ENCODE measurements around the gene TNFAIP8L1. TPM values are rescaled to one million over a fixed set of nuclear protein-coding genes. Genes with fewer than 3 reads are reported as not detected.

TNFAIP8L1 gene
- polyA plus RNA-seq, 1 donor (not counting 4 experiments of a cell fraction or from before 2014, with no cell fraction given): 4.7 TPM

DNA sequence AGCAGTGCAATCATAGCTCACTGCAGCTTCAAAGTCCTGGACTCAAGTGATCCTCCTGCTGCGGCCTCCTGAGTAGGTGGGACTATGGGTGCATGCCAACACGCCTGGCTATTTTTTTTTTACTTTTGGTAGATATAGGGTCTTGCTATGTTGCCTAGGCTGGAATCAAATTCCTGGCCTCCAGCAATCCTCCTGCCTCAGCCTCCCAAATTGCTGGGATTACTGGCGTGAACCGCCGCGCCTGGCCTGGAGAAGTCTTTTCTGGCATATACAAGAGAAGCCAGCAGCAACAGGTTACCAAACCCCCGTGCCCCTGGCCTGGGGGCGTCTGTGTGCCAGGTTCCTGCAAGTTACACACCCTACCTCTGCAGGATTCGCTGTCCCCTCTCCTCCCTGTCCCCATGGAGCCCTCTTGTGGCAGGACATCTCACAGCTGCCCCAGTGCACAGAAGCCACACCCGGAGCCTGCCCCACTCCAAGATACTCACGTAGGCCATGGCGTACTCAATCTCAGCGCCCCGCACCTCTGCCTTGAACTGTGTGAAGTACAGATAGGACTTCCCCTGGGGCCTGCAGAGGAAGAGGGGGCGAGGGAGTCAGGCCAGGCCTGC lies 21.0 kb downstream of the TNFAIP8L1 start:
- no peak for DNase-seq (ENCODE audit: low read depth, low spot score)
- TF ChIP-seq EZH2 (IDR thresholded peaks at IDR 0.05; ENCODE audit: low read length): no peak
- TF ChIP-seq, protein P1, sequence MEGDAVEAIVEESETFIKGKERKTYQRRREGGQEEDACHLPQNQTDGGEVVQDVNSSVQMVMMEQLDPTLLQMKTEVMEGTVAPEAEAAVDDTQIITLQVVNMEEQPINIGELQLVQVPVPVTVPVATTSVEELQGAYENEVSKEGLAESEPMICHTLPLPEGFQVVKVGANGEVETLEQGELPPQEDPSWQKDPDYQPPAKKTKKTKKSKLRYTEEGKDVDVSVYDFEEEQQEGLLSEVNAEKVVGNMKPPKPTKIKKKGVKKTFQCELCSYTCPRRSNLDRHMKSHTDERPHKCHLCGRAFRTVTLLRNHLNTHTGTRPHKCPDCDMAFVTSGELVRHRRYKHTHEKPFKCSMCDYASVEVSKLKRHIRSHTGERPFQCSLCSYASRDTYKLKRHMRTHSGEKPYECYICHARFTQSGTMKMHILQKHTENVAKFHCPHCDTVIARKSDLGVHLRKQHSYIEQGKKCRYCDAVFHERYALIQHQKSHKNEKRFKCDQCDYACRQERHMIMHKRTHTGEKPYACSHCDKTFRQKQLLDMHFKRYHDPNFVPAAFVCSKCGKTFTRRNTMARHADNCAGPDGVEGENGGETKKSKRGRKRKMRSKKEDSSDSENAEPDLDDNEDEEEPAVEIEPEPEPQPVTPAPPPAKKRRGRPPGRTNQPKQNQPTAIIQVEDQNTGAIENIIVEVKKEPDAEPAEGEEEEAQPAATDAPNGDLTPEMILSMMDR (optimal IDR thresholded peaks at IDR 0.05 in 1 of 3, IDR thresholded peaks at IDR 0.05 in 1 of 3, conservative IDR thresholded peaks at IDR 0.05 in 1 of 3; ENCODE audit: extremely low read depth in 1 of 3, insufficient read depth in 2 of 3, low read length in 3 of 3): peak; percentile 23 to 69 (median 35)
- Histone ChIP-seq H3K79me2 (ENCODE audit: control insufficient read depth, insufficient read depth, low read length) (peaks cover 7% of the 10 kb centered on the region), H2AFZ (ENCODE audit: control insufficient read depth, low read length) (no peak overlapping the region), H3K9me3 (ENCODE audit: control insufficient read depth, low read depth, low read length) (no peaks in the 10 kb centered on the region), H3K4me2 (ENCODE audit: control insufficient read depth, extremely low read depth, insufficient read depth, low read depth, low read length) (no peak overlapping the region), H3K9me1 (ENCODE audit: control insufficient read depth, extremely low read depth, insufficient read depth, low read length) (no peaks in the 10 kb centered on the region), H3K4me3 (ENCODE audit: control insufficient read depth in 2 of 3, extremely low read depth in 1 of 3, insufficient read depth in 2 of 3, low read depth in 1 of 3, low read length in 3 of 3) (no peak overlapping the region), H4K20me1 (ENCODE audit: control insufficient read depth, extremely low read depth, insufficient read depth, low read length) (no peaks in the 10 kb centered on the region), H3K9ac (ENCODE audit: control insufficient read depth, extremely low read depth, insufficient read depth, low read length) (no peak overlapping the region), H3K27ac (ENCODE audit: control insufficient read depth, insufficient read depth, low read length) (no peak overlapping the region), H3K36me3 (ENCODE audit: control insufficient read depth in 2 of 2, extremely low read depth in 1 of 2, insufficient read depth in 2 of 2, low read length in 2 of 2) (peaks cover 45 to 47% of the 10 kb centered on the region in 2 experiments), H3K27me3 (ENCODE audit: control insufficient read depth, extremely low read depth, insufficient read depth, low read length) (no peaks in the 10 kb centered on the region), H3K4me1 (ENCODE audit: control insufficient read depth, extremely low read depth, insufficient read depth, low read length) (no peaks in the 10 kb centered on the region)
- dilution Hi-C loops (cut with MboI; ENCODE audit: extremely low pct_ligation_motif_present, low sequenced_read_pairs): no loop called here
- FAIRE-seq: no peak

DNA sequence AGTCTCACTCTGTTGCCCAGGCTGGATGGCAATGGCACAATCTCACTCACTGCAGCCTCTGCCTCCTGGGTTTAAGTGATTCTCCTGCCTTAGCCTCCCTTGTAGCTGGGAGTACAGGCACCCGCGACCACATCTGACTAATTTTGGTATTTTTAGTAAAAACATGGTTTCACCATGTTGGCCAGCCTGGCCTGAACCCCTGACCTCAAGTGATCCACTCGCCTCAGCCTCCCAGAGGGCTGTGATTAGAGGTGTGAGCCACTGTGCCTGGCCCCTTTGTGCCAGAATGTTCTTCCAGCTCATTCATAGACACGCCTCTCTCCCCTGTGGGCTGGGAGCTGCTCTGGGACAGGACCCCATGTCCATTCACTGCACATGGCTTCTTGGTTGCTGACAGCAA lies 21.7 kb downstream of the TNFAIP8L1 start:
- dilution Hi-C loops (cut with MboI; ENCODE audit: extremely low pct_ligation_motif_present, low sequenced_read_pairs): no loop called here
- Histone ChIP-seq H2AFZ (ENCODE audit: control insufficient read depth, low read length) (no peak overlapping the region), H3K4me1 (ENCODE audit: control insufficient read depth, extremely low read depth, insufficient read depth, low read length) (no peaks in the 10 kb centered on the region), H3K79me2 (ENCODE audit: control insufficient read depth, insufficient read depth, low read length) (peaks cover 10% of the 10 kb centered on the region), H3K27ac (ENCODE audit: control insufficient read depth, insufficient read depth, low read length) (no peak overlapping the region), H3K9me3 (ENCODE audit: control insufficient read depth, low read depth, low read length) (no peaks in the 10 kb centered on the region), H3K4me3 (ENCODE audit: control insufficient read depth in 2 of 3, extremely low read depth in 1 of 3, insufficient read depth in 2 of 3, low read depth in 1 of 3, low read length in 3 of 3) (no peak overlapping the region), H3K9ac (ENCODE audit: control insufficient read depth, extremely low read depth, insufficient read depth, low read length) (no peak overlapping the region), H3K27me3 (ENCODE audit: control insufficient read depth, extremely low read depth, insufficient read depth, low read length) (no peaks in the 10 kb centered on the region), H3K9me1 (ENCODE audit: control insufficient read depth, extremely low read depth, insufficient read depth, low read length) (no peaks in the 10 kb centered on the region), H3K4me2 (ENCODE audit: control insufficient read depth, extremely low read depth, insufficient read depth, low read depth, low read length) (no peak overlapping the region), H3K36me3 (ENCODE audit: control insufficient read depth in 2 of 2, extremely low read depth in 1 of 2, insufficient read depth in 2 of 2, low read length in 2 of 2) (peaks cover 46 to 48% of the 10 kb centered on the region in 2 experiments), H4K20me1 (ENCODE audit: control insufficient read depth, extremely low read depth, insufficient read depth, low read length) (no peaks in the 10 kb centered on the region)
- no peak for TF ChIP-seq EZH2 (IDR thresholded peaks at IDR 0.05; ENCODE audit: low read length)
- TF ChIP-seq, protein P1 (optimal IDR thresholded peaks at IDR 0.05 in 1 of 3, IDR thresholded peaks at IDR 0.05 in 1 of 3, conservative IDR thresholded peaks at IDR 0.05 in 1 of 3; ENCODE audit: extremely low read depth in 1 of 3, insufficient read depth in 2 of 3, low read length in 3 of 3): no peak
- FAIRE-seq: no peak
- DNase-seq (ENCODE audit: low read depth, low spot score): no peak

Data from keratinocyte (primary cell).